ENCODE data around the gene RMND5A.
"Not testable (repeated sequence)": the region's sequence is repeated elsewhere in the genome, so short reads cannot be mapped to it uniquely, and the experiment has no call there.

RMND5A gene

GRCh38 chr2:86719637-86720539 is at the start of gene RMND5A:
RMND5A (plus strand) TSS chr2:86720291; CDS start chr2:86720668, 377 bp downstream.
- peak; percentile 96 for DNase-seq

GRCh38 chr2:86671337-86671981 is 48.6 kb upstream of the RMND5A start:
- DNase-seq = no peak

- DNase-seq = no peak
These were observed 48.0 kb upstream of the RMND5A start for GRCh38 chr2:86672027-86672545.

GRCh38 chr2:86673011-86673410 is 47.1 kb upstream of the RMND5A start:
- DNase-seq = no peak

GRCh38 chr2:86673986-86674670 is 46.0 kb upstream of the RMND5A start:
- no peak for DNase-seq

- no peak for DNase-seq
These were observed 45.0 kb upstream of the RMND5A start for GRCh38 chr2:86675104-86675503.

- no peak for DNase-seq
These were observed 44.5 kb upstream of the RMND5A start for GRCh38 chr2:86675511-86676015.

- DNase-seq = no peak
These were observed 42.3 kb upstream of the RMND5A start for GRCh38 chr2:86677816-86678215.

- DNase-seq = no peak
These were observed 41.1 kb upstream of the RMND5A start for GRCh38 chr2:86679036-86679435.

GRCh38 chr2:86685351-86685750 is 34.7 kb upstream of the RMND5A start:
- no peak for DNase-seq

GRCh38 chr2:86686460-86686859 is 33.6 kb upstream of the RMND5A start:
- DNase-seq = no peak

GRCh38 chr2:86686905-86687304 is 33.2 kb upstream of the RMND5A start:
- no peak for DNase-seq

- no peak for DNase-seq
These were observed 24.9 kb upstream of the RMND5A start for GRCh38 chr2:86695053-86695691.

GRCh38 chr2:86697551-86698104 is 22.5 kb upstream of the RMND5A start:
- DNase-seq = no peak

GRCh38 chr2:86700690-86701089 is 19.4 kb upstream of the RMND5A start:
- no peak for DNase-seq

- DNase-seq = no peak
These were observed 16.3 kb upstream of the RMND5A start for GRCh38 chr2:86703704-86704361.

- DNase-seq = no peak
These were observed 15.6 kb upstream of the RMND5A start for GRCh38 chr2:86704459-86704971.

GRCh38 chr2:86706220-86706619 is 13.9 kb upstream of the RMND5A start:
- DNase-seq = no peak

- DNase-seq = no peak
These were observed 13.2 kb upstream of the RMND5A start for GRCh38 chr2:86706935-86707334.

- not testable (repeated sequence) for DNase-seq
These were observed 12.0 kb upstream of the RMND5A start for GRCh38 chr2:86708126-86708525.

- not testable (repeated sequence) for DNase-seq
These were observed 5.4 kb upstream of the RMND5A start for GRCh38 chr2:86714579-86715173.

Data from CD4-positive, alpha-beta T cell treated with Interleukin-15 for 1 hour (primary cell).